ENCODE measurements around the gene GLCCI1.

GLCCI1 gene

GRCh38 chr7:8017423-8017822 is 48.8 kb downstream of the GLCCI1 start:
- H3K4me3 ChIP-seq (ENCODE audit: low read depth, low read length): no peak overlapping the region
- DNase-seq (ENCODE audit: low read depth): no peak
- no peak for TF ChIP-seq CTCF (IDR thresholded peaks at IDR 0.05; ENCODE audit: control insufficient read depth, extremely low read depth, insufficient read depth)

GRCh38 chr7:8018961-8019360 is 50.4 kb downstream of the GLCCI1 start:
- no peak for TF ChIP-seq CTCF (IDR thresholded peaks at IDR 0.05; ENCODE audit: control insufficient read depth, extremely low read depth, insufficient read depth)
- no peak overlapping the region for H3K4me3 ChIP-seq (ENCODE audit: low read depth, low read length)
- DNase-seq (ENCODE audit: low read depth): no peak

GRCh38 chr7:8022628-8023027 is 54.0 kb downstream of the GLCCI1 start:
- DNase-seq (ENCODE audit: low read depth): no peak
- no peak for TF ChIP-seq CTCF (IDR thresholded peaks at IDR 0.05; ENCODE audit: control insufficient read depth, extremely low read depth, insufficient read depth)
- H3K4me3 ChIP-seq (ENCODE audit: low read depth, low read length): no peak overlapping the region

- no peak for TF ChIP-seq CTCF (IDR thresholded peaks at IDR 0.05; ENCODE audit: control insufficient read depth, extremely low read depth, insufficient read depth)
- no peak for DNase-seq (ENCODE audit: low read depth)
- H3K4me3 ChIP-seq (ENCODE audit: low read depth, low read length): no peak overlapping the region
These were observed 66.6 kb downstream of the GLCCI1 start for GRCh38 chr7:8035192-8035591.

- peak; percentile 84 for TF ChIP-seq CTCF (IDR thresholded peaks at IDR 0.05; ENCODE audit: control insufficient read depth, extremely low read depth, insufficient read depth)
- no peak overlapping the region for H3K4me3 ChIP-seq (ENCODE audit: low read depth, low read length)
- peak; percentile 38 for DNase-seq (ENCODE audit: low read depth)
These were observed 67.3 kb downstream of the GLCCI1 start for GRCh38 chr7:8035647-8036518.

- no peak for TF ChIP-seq CTCF (IDR thresholded peaks at IDR 0.05; ENCODE audit: control insufficient read depth, extremely low read depth, insufficient read depth)
- no peak overlapping the region for H3K4me3 ChIP-seq (ENCODE audit: low read depth, low read length)
- no peak for DNase-seq (ENCODE audit: low read depth)
These were observed 68.6 kb downstream of the GLCCI1 start for GRCh38 chr7:8037151-8037550.
